Measurements from ENCODE around the gene SLC25A53.
"Not testable (repeated sequence)": the region's sequence is repeated elsewhere in the genome, so short reads cannot be mapped to it uniquely, and the experiment has no call there.

Gene SLC25A53

GRCh38 chrX:104084063-104084462 is 72.7 kb downstream of the SLC25A53 start:
- Histone ChIP-seq H3K4me3 (ENCODE audit: low read depth, low read length) (no peak overlapping the region), H3K27ac (ENCODE audit: extremely low read depth, low read depth, low read length) (no peak overlapping the region), H3K4me1 (ENCODE audit: control insufficient read depth, insufficient read depth, low read length) (no peaks in the 10 kb centered on the region), H3K9me3 (ENCODE audit: control insufficient read depth, insufficient read depth, low read depth, low read length) (no peaks in the 10 kb centered on the region), H3K36me3 (ENCODE audit: control insufficient read depth in 2 of 2, insufficient read depth in 1 of 2, low read length in 2 of 2) (no peaks in the 10 kb centered on the region)
- ChIA-PET POLR2A (no interaction called here), CTCF (no interaction called here)
- TF ChIP-seq ZSCAN4 (tag by site-specific recombination; IDR thresholded peaks at IDR 0.05) = no peak
- no peak for TF ChIP-seq ZNF701 (tag by site-specific recombination; IDR thresholded peaks at IDR 0.05)
- TF ChIP-seq ZNF529 (tag by site-specific recombination; IDR thresholded peaks at IDR 0.05; ENCODE audit: insufficient replicate concordance) = no peak
- no peak for TF ChIP-seq REPIN1 (tag by site-specific recombination; IDR thresholded peaks at IDR 0.05; ENCODE audit: low read depth)
- no peak for TF ChIP-seq KLF17 (tag by site-specific recombination; IDR thresholded peaks at IDR 0.05)
- no peak for TF ChIP-seq ZEB2 (tag by site-specific recombination; IDR thresholded peaks at IDR 0.05)
- no peak for TF ChIP-seq ZNF146 (tag by site-specific recombination; IDR thresholded peaks at IDR 0.05)
- no peak for TF ChIP-seq ZNF423 (tag by site-specific recombination; IDR thresholded peaks at IDR 0.05)
- no peak for TF ChIP-seq RBAK (tag by site-specific recombination; IDR thresholded peaks at IDR 0.05)
- no peak for TF ChIP-seq ZNF473 (tag by site-specific recombination; IDR thresholded peaks at IDR 0.05)
- no peak for TF ChIP-seq ZNF18 (tag by site-specific recombination; IDR thresholded peaks at IDR 0.05)

- H3K36me3 ChIP-seq (ENCODE audit: control insufficient read depth in 2 of 2, insufficient read depth in 1 of 2, low read length in 2 of 2); H3K4me3 ChIP-seq (ENCODE audit: low read depth, low read length); CTCF ChIA-PET; H3K9me3 ChIP-seq (ENCODE audit: control insufficient read depth, insufficient read depth, low read depth, low read length); H3K4me1 ChIP-seq (ENCODE audit: control insufficient read depth, insufficient read depth, low read length); POLR2A ChIA-PET; H3K27ac ChIP-seq (ENCODE audit: extremely low read depth, low read depth, low read length): not testable (repeated sequence)
Measured at GRCh38 chrX:104077854-104078253, 79.0 kb downstream of the SLC25A53 start.

GRCh38 chrX:104075778-104076445 is 80.9 kb downstream of the SLC25A53 start, which contains the start of gene TMSB15C:
Gene TMSB15C (minus strand): TSS chrX:104076236.
- H3K4me1 ChIP-seq (ENCODE audit: control insufficient read depth, insufficient read depth, low read length); H3K4me3 ChIP-seq (ENCODE audit: low read depth, low read length); POLR2A ChIA-PET; H3K27ac ChIP-seq (ENCODE audit: extremely low read depth, low read depth, low read length); H3K36me3 ChIP-seq (ENCODE audit: control insufficient read depth in 2 of 2, insufficient read depth in 1 of 2, low read length in 2 of 2); CTCF ChIA-PET; H3K9me3 ChIP-seq (ENCODE audit: control insufficient read depth, insufficient read depth, low read depth, low read length): not testable (repeated sequence)

GRCh38 chrX:104062636-104063035 is 94.2 kb downstream of the SLC25A53 start:
- POLR2A ChIA-PET; H3K9me3 ChIP-seq (ENCODE audit: control insufficient read depth, insufficient read depth, low read depth, low read length); H3K36me3 ChIP-seq (ENCODE audit: control insufficient read depth in 2 of 2, insufficient read depth in 1 of 2, low read length in 2 of 2); H3K27ac ChIP-seq (ENCODE audit: extremely low read depth, low read depth, low read length); CTCF ChIA-PET; H3K4me3 ChIP-seq (ENCODE audit: low read depth, low read length); H3K4me1 ChIP-seq (ENCODE audit: control insufficient read depth, insufficient read depth, low read length): not testable (repeated sequence)

GRCh38 chrX:104054956-104055355 is 101.9 kb downstream of the SLC25A53 start:
- H3K4me1 ChIP-seq (ENCODE audit: control insufficient read depth, insufficient read depth, low read length); POLR2A ChIA-PET; H3K27ac ChIP-seq (ENCODE audit: extremely low read depth, low read depth, low read length); H3K36me3 ChIP-seq (ENCODE audit: control insufficient read depth in 2 of 2, insufficient read depth in 1 of 2, low read length in 2 of 2); H3K9me3 ChIP-seq (ENCODE audit: control insufficient read depth, insufficient read depth, low read depth, low read length); H3K4me3 ChIP-seq (ENCODE audit: low read depth, low read length); CTCF ChIA-PET: not testable (repeated sequence)

Data from HEK293 (cell line).